Astrocyte (in vitro differentiated cells and primary cell): ENCODE measurements around the gene DLX2.
A peak's percentile ranks its signal among the peaks of the same experiment; 100 is the strongest.

Experiments
- EZH2 ChIP-seq: IDR thresholded peaks from 2 replicates; pipeline ENCODE4 v1.6.1; 2012; ENCODE audit warnings: mild to moderate bottlenecking, low read length, inconsistent platforms; ENCODE audit not compliant: insufficient read depth
- TF ChIP-seq, protein P1 (sequence below): IDR thresholded peaks from 2 replicates; pipeline ENCODE4 v1.5.1; 2011; ENCODE audit warnings: low read depth, mild to moderate bottlenecking, inconsistent platforms, low read length, moderate library complexity; ENCODE audit not compliant: insufficient read depth

DNA sequence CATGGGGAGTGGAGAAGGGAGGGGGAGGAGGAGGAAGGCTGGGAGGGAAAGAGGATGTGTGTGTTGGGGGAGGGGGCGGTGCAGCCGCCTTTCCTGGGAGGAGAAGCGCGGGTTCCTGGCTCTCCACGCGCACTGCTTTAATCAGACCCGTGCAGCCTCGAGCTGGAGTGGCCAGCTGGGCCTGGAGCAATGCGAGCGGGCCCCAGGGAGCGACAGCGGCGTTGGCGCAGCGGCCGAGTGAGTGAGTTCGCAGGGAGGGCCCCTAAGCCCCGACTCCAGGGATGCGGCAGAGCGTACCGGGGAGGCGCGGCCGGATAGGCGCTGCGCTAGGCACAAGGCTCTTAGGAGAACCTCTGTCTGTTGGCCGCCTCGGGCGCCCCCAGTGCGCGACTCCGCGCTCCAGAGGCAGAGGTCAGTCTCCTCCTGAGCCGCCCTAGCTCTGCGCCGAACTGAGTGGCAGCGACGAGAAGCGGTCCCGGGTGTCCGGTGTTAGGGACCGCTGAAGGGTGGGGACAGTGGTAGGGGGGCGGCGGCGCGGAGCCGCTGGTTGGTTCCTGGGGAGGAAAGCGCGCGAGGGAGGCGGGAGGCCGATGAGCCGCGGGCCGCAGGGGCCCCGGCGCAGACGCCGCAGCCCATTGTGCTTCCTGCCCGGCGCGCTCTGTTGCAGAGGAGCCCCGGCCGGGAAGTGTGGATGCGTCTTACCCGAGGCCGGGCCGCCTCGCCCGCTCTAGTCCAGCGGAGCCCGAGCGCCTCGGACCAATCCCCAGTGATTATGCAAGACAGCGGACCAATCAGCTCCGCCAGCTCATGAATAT lies 17.8 kb downstream of the DLX2 start:
- TF ChIP-seq EZH2: peak; percentile 51
- TF ChIP-seq, protein P1, sequence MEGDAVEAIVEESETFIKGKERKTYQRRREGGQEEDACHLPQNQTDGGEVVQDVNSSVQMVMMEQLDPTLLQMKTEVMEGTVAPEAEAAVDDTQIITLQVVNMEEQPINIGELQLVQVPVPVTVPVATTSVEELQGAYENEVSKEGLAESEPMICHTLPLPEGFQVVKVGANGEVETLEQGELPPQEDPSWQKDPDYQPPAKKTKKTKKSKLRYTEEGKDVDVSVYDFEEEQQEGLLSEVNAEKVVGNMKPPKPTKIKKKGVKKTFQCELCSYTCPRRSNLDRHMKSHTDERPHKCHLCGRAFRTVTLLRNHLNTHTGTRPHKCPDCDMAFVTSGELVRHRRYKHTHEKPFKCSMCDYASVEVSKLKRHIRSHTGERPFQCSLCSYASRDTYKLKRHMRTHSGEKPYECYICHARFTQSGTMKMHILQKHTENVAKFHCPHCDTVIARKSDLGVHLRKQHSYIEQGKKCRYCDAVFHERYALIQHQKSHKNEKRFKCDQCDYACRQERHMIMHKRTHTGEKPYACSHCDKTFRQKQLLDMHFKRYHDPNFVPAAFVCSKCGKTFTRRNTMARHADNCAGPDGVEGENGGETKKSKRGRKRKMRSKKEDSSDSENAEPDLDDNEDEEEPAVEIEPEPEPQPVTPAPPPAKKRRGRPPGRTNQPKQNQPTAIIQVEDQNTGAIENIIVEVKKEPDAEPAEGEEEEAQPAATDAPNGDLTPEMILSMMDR: no peak
